Liver (tissue), 3 donors: Measurements from ENCODE around the gene ZNF143.

Experiments
- CTCF ChIP-seq: fragments of 150-350 bp; IDR thresholded peaks from 2 replicates; pipeline ENCODE4 v1.5.1; 2017; ENCODE audit warnings: improper control_type of control experiment, low read depth, low read length; ENCODE audit not compliant: missing input control
- GABPA ChIP-seq, 2 donors: IDR thresholded peaks in 1 of 2; conservative IDR thresholded peaks in 1 of 2; 2 replicates each; pipeline ENCODE4 v1.6.1; 2016; ENCODE audit warnings: antibody characterized with exemption in 2 of 2, mild to moderate bottlenecking in 1 of 2, moderate library complexity in 1 of 2
- HNF4G ChIP-seq: IDR thresholded peaks from 2 replicates; pipeline ENCODE4 v1.6.1; 2016; ENCODE audit warnings: antibody characterized with exemption
- JUND ChIP-seq, 2 donors: IDR thresholded peaks; 2 replicates each; pipeline ENCODE4 v1.6.1; 2016; ENCODE audit warnings: antibody characterized with exemption in 2 of 2
- MAX ChIP-seq: IDR thresholded peaks from 2 replicates; pipeline ENCODE4 v1.6.1; 2016; ENCODE audit warnings: antibody characterized with exemption
- NR2F2 ChIP-seq: IDR thresholded peaks from 2 replicates; pipeline ENCODE4 v1.6.1; 2016; ENCODE audit warnings: antibody characterized with exemption
- RAD21 ChIP-seq, 2 donors: IDR thresholded peaks; 2 replicates each; pipeline ENCODE4 v1.6.1; 2016; ENCODE audit warnings: antibody characterized with exemption in 2 of 2, mild to moderate bottlenecking in 2 of 2
- REST ChIP-seq: IDR thresholded peaks from 2 replicates; pipeline ENCODE4 v1.6.1; 2016; ENCODE audit warnings: antibody characterized with exemption, mild to moderate bottlenecking
- SP1 ChIP-seq: IDR thresholded peaks from 2 replicates; pipeline ENCODE4 v1.6.1; 2018; ENCODE audit warnings: antibody characterized with exemption, mild to moderate bottlenecking
- TAF1 ChIP-seq: conservative IDR thresholded peaks from 2 replicates; pipeline ENCODE4 v1.6.1; 2016; ENCODE audit warnings: antibody characterized with exemption, mild to moderate bottlenecking
- ZBTB33 ChIP-seq: IDR thresholded peaks from 2 replicates; pipeline ENCODE4 v1.6.1; 2016; ENCODE audit warnings: antibody characterized with exemption
- donor health status: healthy.
- donor health status: healthy.

- TF ChIP-seq MAX, result no peak
- no peak for TF ChIP-seq SP1
- no peak for TF ChIP-seq TAF1
- no peak for TF ChIP-seq CTCF
- TF ChIP-seq JUND (IDR thresholded peaks at IDR 0.05), result no peak
- no peak for TF ChIP-seq HNF4G
- no peak for TF ChIP-seq RAD21 (IDR thresholded peaks at IDR 0.05)
- no peak for TF ChIP-seq ZBTB33
- no peak for TF ChIP-seq REST
- no peak for TF ChIP-seq GABPA (IDR thresholded peaks at IDR 0.05 in 1 of 2, conservative IDR thresholded peaks at IDR 0.05 in 1 of 2)
- no peak for TF ChIP-seq NR2F2
Observed at GRCh38 chr11:9576701-9577381, 116.0 kb downstream of the ZNF143 start.
